Neuronal stem cell (in vitro differentiated cells): ENCODE data around the gene MDFIC2.

Experiments
- DNase-seq: peaks from one replicate; pipeline ENCODE4 v3.0.0-alpha.2; 2013; ENCODE audit warnings: low spot score
- H2AFZ ChIP-seq: one replicate; pipeline ENCODE4 v1.6.1; 2013; ENCODE audit warnings: mild to moderate bottlenecking, low read length, inconsistent platforms
- H2AK5ac ChIP-seq: 2 replicates; pipeline ENCODE4 v1.6.1; 2013; ENCODE audit warnings: low read depth, mild to moderate bottlenecking, inconsistent platforms, low read length, moderate library complexity, mixed read lengths
- H2BK120ac ChIP-seq: 2 replicates; pipeline ENCODE4 v1.6.1; 2013; ENCODE audit warnings: low read depth, mild to moderate bottlenecking, inconsistent platforms, low read length, moderate library complexity, mixed read lengths
- H2BK12ac ChIP-seq: one replicate; pipeline ENCODE4 v1.6.1; 2013; ENCODE audit warnings: low read length, inconsistent platforms
- H2BK15ac ChIP-seq: 2 replicates; pipeline ENCODE4 v1.6.1; 2013; ENCODE audit warnings: mild to moderate bottlenecking, low read length, inconsistent platforms, mixed read lengths
- H2BK5ac ChIP-seq: one replicate; pipeline ENCODE4 v1.6.1; 2013; ENCODE audit warnings: inconsistent platforms, mild to moderate bottlenecking, low read length, moderate library complexity
- H3K14ac ChIP-seq: one replicate; pipeline ENCODE4 v1.6.1; 2013; ENCODE audit warnings: low read length, inconsistent platforms
- H3K18ac ChIP-seq: 2 replicates; pipeline ENCODE4 v1.6.1; 2013; ENCODE audit warnings: low read length, inconsistent platforms
- H3K23ac ChIP-seq: 2 replicates; pipeline ENCODE4 v1.6.1; 2013; ENCODE audit warnings: low read depth, mild to moderate bottlenecking, mixed read lengths, low read length, inconsistent platforms; ENCODE audit not compliant: poor library complexity
- H3K27ac ChIP-seq: replicated peaks from 3 replicates; pipeline ENCODE4 v1.5.1; 2013; ENCODE audit warnings: low read length, inconsistent platforms
- H3K27me3 ChIP-seq, 3 experiments: 2 replicates each; pipeline ENCODE4 v1.6.1; 2013; ENCODE audit warnings: low read length in 3 of 3, mild to moderate bottlenecking in 2 of 3, inconsistent platforms in 1 of 3, low read depth in 1 of 3, mixed read lengths in 1 of 3, moderate library complexity in 1 of 3; ENCODE audit not compliant: control insufficient read depth in 3 of 3, insufficient read depth in 3 of 3
- H3K36me3 ChIP-seq, 2 donors: replicated peaks in 1 of 2; 2 replicates each; pipeline ENCODE4 v1.6.1; 2013; ENCODE audit warnings: low read length in 2 of 2; ENCODE audit not compliant: control insufficient read depth in 2 of 2, insufficient read depth in 2 of 2
- H3K4ac ChIP-seq: 2 replicates; pipeline ENCODE4 v1.6.1; 2013; ENCODE audit warnings: inconsistent platforms, mild to moderate bottlenecking, low read length, moderate library complexity
- H3K4me1 ChIP-seq, 2 donors: 1 replicate in 1 of 2; 2 replicates in 1 of 2; pipeline ENCODE4 v1.6.1; 2013; ENCODE audit warnings: low read length in 2 of 2, low read depth in 1 of 2; ENCODE audit not compliant: control insufficient read depth in 2 of 2, insufficient read depth in 1 of 2
- H3K4me2 ChIP-seq: one replicate; pipeline ENCODE4 v1.6.1; 2013; ENCODE audit warnings: mild to moderate bottlenecking, low read length, inconsistent platforms; ENCODE audit not compliant: insufficient read depth, poor library complexity, severe bottlenecking
- H3K4me3 ChIP-seq, 2 donors: 2 replicates each; pipeline ENCODE4 v1.5.1; 2013; ENCODE audit warnings: low read length in 2 of 2, mild to moderate bottlenecking in 2 of 2, inconsistent platforms in 1 of 2, moderate library complexity in 1 of 2
- H3K79me1 ChIP-seq: one replicate; pipeline ENCODE4 v1.6.1; 2013; ENCODE audit warnings: low read depth, mild to moderate bottlenecking, inconsistent platforms, low read length, moderate library complexity
- H3K9ac ChIP-seq: one replicate; pipeline ENCODE4 v1.6.1; 2013; ENCODE audit warnings: mild to moderate bottlenecking, low read depth, low read length, inconsistent platforms; ENCODE audit not compliant: poor library complexity
- H3K9me3 ChIP-seq, 2 donors: replicated peaks in 1 of 2; 2 replicates each; pipeline versions ENCODE3 to v1.6.1; 2013; ENCODE audit warnings: low read length in 2 of 2, mild to moderate bottlenecking in 2 of 2, inconsistent platforms in 1 of 2, low read depth in 1 of 2, mixed read lengths in 1 of 2, moderate library complexity in 1 of 2; ENCODE audit not compliant: control insufficient read depth in 2 of 2, insufficient read depth in 1 of 2
- H4K8ac ChIP-seq: one replicate; pipeline ENCODE4 v1.6.1; 2013; ENCODE audit warnings: low read depth, mild to moderate bottlenecking, inconsistent platforms, low read length, moderate library complexity
- H4K91ac ChIP-seq: one replicate; pipeline ENCODE4 v1.6.1; 2013; ENCODE audit warnings: low read length, low read depth, mild to moderate bottlenecking, inconsistent platforms; ENCODE audit not compliant: poor library complexity
- WGBS, 2 donors: extraction: QIAGEN DNeasy Blood & Tissue Kit; methylation state at CpG; one replicate each; pipeline ENCODE4 v1.1.7; 2013; ENCODE audit warnings: missing lambda C conversion rate in 2 of 2, mixed read lengths in 1 of 2; ENCODE audit not compliant: insufficient read length in 2 of 2, insufficient replicate concordance in 1 of 2; ENCODE audit errors: extremely low coverage in 2 of 2; 5-methylcytosine and 5-hydroxymethylcytosine counted together

MDFIC2 gene

DNA sequence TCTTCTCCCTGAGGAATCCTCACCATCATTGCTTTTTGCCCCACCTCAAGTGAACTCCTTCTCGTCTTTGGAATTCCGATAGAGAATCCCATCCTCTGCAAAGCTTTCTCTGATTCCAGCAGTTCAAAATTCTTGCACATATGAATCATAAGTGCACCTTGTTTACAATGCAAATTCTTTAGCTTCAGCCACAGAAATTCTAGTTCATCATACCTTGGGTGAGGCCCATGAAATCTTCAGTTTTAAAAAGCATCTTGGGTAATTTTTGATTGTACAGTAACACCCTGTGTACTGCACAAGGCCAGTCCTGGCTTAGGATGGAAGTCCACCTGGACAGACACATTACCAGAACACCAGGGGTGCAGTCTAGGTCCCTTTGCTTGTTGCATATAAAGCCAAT lies 30.8 kb downstream of the MDFIC2 start:
- Histone ChIP-seq H3K4me1 (peaks cover 0 to 3% of the 10 kb centered on the region in 2 donors), H2BK5ac (no peak overlapping the region), H3K4me2 (no peak overlapping the region), H3K27me3 (no peaks in the 10 kb centered on the region), H3K9ac (no peak overlapping the region), H4K91ac (no peak overlapping the region), H3K4ac (no peak overlapping the region), H3K27ac (no peak overlapping the region), H2BK120ac (no peak overlapping the region), H2AFZ (no peak overlapping the region), H3K4me3 (no peak overlapping the region), H3K36me3 (no peaks in the 10 kb centered on the region), H2AK5ac (no peak overlapping the region), H2BK15ac (no peak overlapping the region), H3K79me1 (no peaks in the 10 kb centered on the region), H4K8ac (no peak overlapping the region), H2BK12ac (no peak overlapping the region), H3K23ac (no peak overlapping the region), H3K9me3 (no peaks in the 10 kb centered on the region), H3K18ac (no peak overlapping the region), H3K14ac (no peak overlapping the region)
- no peak for DNase-seq
- no CpG with 5 or more reads among the region's 2 CpGs for whole genome bisulfite sequencing, 2 donors

GRCh38 chr3:70277304-70277703 lies 35.1 kb downstream of the MDFIC2 start:
- Histone ChIP-seq H4K91ac (no peak overlapping the region), H3K14ac (no peak overlapping the region), H3K27ac (no peak overlapping the region), H2BK5ac (no peak overlapping the region), H3K4me2 (no peak overlapping the region), H3K4ac (no peak overlapping the region), H3K23ac (no peak overlapping the region), H4K8ac (no peak overlapping the region), H3K18ac (no peak overlapping the region), H2BK15ac (no peak overlapping the region), H3K27me3 (no peaks in the 10 kb centered on the region), H3K4me3 (no peak overlapping the region), H2AFZ (no peak overlapping the region), H3K4me1 (no peaks in the 10 kb centered on the region), H3K36me3 (no peaks in the 10 kb centered on the region), H2BK12ac (no peak overlapping the region), H2BK120ac (no peak overlapping the region), H3K79me1 (no peaks in the 10 kb centered on the region), H3K9me3 (no peaks in the 10 kb centered on the region), H2AK5ac (no peak overlapping the region), H3K9ac (no peak overlapping the region)
- WGBS, 2 donors, result no CpG with 5 or more reads among the region's 6 CpGs
- no peak for DNase-seq

DNA sequence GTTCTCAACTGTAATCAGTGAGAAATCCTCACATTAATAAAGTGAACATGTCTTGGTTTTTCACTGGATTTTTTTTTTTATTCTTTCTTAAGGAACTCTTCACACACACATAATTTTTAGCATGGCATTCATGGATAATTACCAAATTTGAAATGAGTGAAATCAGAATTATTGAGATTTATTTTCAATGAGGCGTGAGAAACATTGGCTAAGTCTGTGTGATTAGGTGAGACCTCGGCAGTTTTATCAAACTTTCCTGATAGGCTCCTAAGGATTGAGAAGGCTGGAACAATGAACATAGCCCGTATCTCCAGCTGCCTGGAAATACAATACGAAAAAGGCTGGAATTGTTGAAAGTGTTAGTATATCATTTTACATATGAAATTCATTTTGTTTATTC lies 35.5 kb downstream of the MDFIC2 start:
- no peak overlapping the region for H2AFZ ChIP-seq
- no peak overlapping the region for H2BK5ac ChIP-seq
- H3K23ac ChIP-seq, result no peak overlapping the region
- no peaks in the 10 kb centered on the region for H3K27me3 ChIP-seq
- no CpG with 5 or more reads among the region's 4 CpGs for WGBS, 2 donors
- H3K4me1 ChIP-seq, result no peaks in the 10 kb centered on the region
- H2BK120ac ChIP-seq, result no peak overlapping the region
- H3K14ac ChIP-seq, result no peak overlapping the region
- no peak overlapping the region for H3K9ac ChIP-seq
- no peak overlapping the region for H2AK5ac ChIP-seq
- DNase-seq, result no peak
- no peaks in the 10 kb centered on the region for H3K79me1 ChIP-seq
- H3K4me3 ChIP-seq, result no peak overlapping the region
- H3K27ac ChIP-seq, result no peak overlapping the region
- H4K8ac ChIP-seq, result no peak overlapping the region
- H3K4me2 ChIP-seq, result no peak overlapping the region
- H4K91ac ChIP-seq, result no peak overlapping the region
- H3K9me3 ChIP-seq, result no peaks in the 10 kb centered on the region
- H2BK15ac ChIP-seq, result no peak overlapping the region
- H3K18ac ChIP-seq, result no peak overlapping the region
- no peak overlapping the region for H3K4ac ChIP-seq
- no peaks in the 10 kb centered on the region for H3K36me3 ChIP-seq
- no peak overlapping the region for H2BK12ac ChIP-seq

DNA sequence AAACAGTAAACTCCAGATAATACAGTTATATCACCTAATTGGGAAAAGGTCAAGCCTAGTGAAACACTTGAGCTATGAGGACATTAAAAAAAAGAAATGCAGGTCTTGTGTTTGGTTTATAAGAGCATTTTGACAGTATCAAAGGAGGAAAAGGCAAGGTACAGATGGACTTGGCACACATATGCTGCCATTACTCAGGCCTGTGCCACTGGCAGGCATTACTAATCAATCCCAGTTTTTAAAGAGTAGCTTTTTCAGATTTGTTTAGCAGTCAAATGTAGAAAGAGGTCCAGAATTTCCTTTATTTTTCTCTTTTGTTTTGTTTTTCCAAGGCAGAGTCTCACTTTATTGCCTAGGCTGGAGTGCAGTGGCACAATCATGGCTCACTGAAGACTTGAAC lies 38.9 kb downstream of the MDFIC2 start:
- Histone ChIP-seq H3K9ac (no peak overlapping the region), H3K4me3 (no peak overlapping the region), H4K8ac (no peak overlapping the region), H3K4ac (no peak overlapping the region), H2BK15ac (no peak overlapping the region), H2BK120ac (no peak overlapping the region), H2BK12ac (no peak overlapping the region), H3K14ac (no peak overlapping the region), H2AK5ac (no peak overlapping the region), H3K36me3 (no peaks in the 10 kb centered on the region), H3K23ac (no peak overlapping the region), H3K4me1 (no peaks in the 10 kb centered on the region), H3K27me3 (no peaks in the 10 kb centered on the region), H3K27ac (no peak overlapping the region), H3K18ac (no peak overlapping the region), H3K4me2 (no peak overlapping the region), H4K91ac (no peak overlapping the region), H2BK5ac (no peak overlapping the region), H3K9me3 (no peaks in the 10 kb centered on the region), H3K79me1 (no peaks in the 10 kb centered on the region), H2AFZ (peak overlapping the region; percentile 66)
- DNase-seq, result no peak
